DOHH2 (cell line): ENCODE results near the gene KIF7.
"Not testable (repeated sequence)": the region's sequence is repeated elsewhere in the genome, so short reads cannot be mapped to it uniquely, and the experiment has no call there.

Experiments
- EZH2phosphoT487 ChIP-seq: fragments of 200-600 bp; sonication (generic); IDR thresholded peaks from 2 replicates; pipeline ENCODE4 v1.6.1; 2017; ENCODE audit warnings: borderline replicate concordance, mild to moderate bottlenecking, antibody characterized with exemption, low read length, moderate library complexity, mixed read lengths
- TF ChIP-seq, protein P1 (sequence below): fragments of 200-600 bp; sonication (generic); IDR thresholded peaks from one replicate; pipeline ENCODE4 v1.5.1; 2014; ENCODE audit warnings: antibody characterized with exemption, mild to moderate bottlenecking, low read depth, low read length; ENCODE audit not compliant: poor library complexity, severe bottlenecking

GRCh38 chr15:89689930-89690275 lies 34.6 kb upstream of the KIF7 start:
- TF ChIP-seq, protein P1, sequence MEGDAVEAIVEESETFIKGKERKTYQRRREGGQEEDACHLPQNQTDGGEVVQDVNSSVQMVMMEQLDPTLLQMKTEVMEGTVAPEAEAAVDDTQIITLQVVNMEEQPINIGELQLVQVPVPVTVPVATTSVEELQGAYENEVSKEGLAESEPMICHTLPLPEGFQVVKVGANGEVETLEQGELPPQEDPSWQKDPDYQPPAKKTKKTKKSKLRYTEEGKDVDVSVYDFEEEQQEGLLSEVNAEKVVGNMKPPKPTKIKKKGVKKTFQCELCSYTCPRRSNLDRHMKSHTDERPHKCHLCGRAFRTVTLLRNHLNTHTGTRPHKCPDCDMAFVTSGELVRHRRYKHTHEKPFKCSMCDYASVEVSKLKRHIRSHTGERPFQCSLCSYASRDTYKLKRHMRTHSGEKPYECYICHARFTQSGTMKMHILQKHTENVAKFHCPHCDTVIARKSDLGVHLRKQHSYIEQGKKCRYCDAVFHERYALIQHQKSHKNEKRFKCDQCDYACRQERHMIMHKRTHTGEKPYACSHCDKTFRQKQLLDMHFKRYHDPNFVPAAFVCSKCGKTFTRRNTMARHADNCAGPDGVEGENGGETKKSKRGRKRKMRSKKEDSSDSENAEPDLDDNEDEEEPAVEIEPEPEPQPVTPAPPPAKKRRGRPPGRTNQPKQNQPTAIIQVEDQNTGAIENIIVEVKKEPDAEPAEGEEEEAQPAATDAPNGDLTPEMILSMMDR: not testable (repeated sequence)
- not testable (repeated sequence) for TF ChIP-seq EZH2phosphoT487
